Muscle layer of duodenum (tissue), 2 donors: ENCODE results near the gene CHAF1B.
"Not testable (repeated sequence)": the region's sequence is repeated elsewhere in the genome, so short reads cannot be mapped to it uniquely, and the experiment has no call there.

Experiments
- H3K27ac ChIP-seq: one replicate; pipeline ENCODE4 v1.7.0; 2013; ENCODE audit warnings: mild to moderate bottlenecking, low read length
- H3K27me3 ChIP-seq: one replicate; pipeline ENCODE4 v1.7.0; 2013; ENCODE audit warnings: low read depth, mild to moderate bottlenecking, control low read depth, low read length
- H3K36me3 ChIP-seq, 2 donors: one replicate each; pipeline ENCODE4 v1.7.0; 2013; ENCODE audit warnings: low read length in 2 of 2, control low read depth in 1 of 2, mild to moderate bottlenecking in 1 of 2; ENCODE audit not compliant: insufficient read depth in 2 of 2, control insufficient read depth in 1 of 2
- H3K4me1 ChIP-seq, 2 donors: one replicate each; pipeline ENCODE4 v1.7.0; 2013; ENCODE audit warnings: low read length in 2 of 2, mild to moderate bottlenecking in 2 of 2, control low read depth in 1 of 2, moderate library complexity in 1 of 2; ENCODE audit not compliant: insufficient read depth in 2 of 2, control insufficient read depth in 1 of 2
- H3K4me3 ChIP-seq, 2 donors: one replicate each; pipeline ENCODE4 v1.7.0; 2013; ENCODE audit warnings: low read length in 2 of 2, low read depth in 1 of 2, mild to moderate bottlenecking in 1 of 2
- H3K9me3 ChIP-seq, 2 donors: one replicate each; pipeline ENCODE4 v1.7.0; 2013; ENCODE audit warnings: low read length in 2 of 2, control low read depth in 1 of 2, mild to moderate bottlenecking in 1 of 2; ENCODE audit not compliant: control insufficient read depth in 1 of 2
- donor health status: healthy.

Gene CHAF1B

DNA sequence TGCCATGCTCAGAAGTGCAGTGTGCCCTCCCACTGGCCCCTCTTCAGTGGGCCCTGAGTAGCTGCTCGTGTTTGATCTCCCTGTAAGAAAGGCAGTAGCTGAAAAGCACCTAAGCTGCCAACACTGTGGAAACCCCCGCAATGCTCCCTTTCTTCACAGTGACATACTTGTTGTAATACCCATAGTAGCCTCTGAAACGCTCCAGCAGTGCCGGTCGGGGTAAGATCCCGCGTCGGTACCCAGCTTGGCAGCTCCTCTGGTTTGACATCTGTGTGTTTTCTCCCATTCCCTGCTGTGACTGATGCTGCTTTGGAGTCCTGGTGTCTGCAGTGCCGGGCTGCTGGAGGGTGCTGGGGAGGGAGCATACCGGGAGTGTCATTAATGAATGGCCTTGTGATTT is 3.6 kb downstream of the CHAF1B start:
- Histone ChIP-seq H3K27me3 (no peaks in the 10 kb centered on the region), H3K27ac (no peak overlapping the region), H3K36me3 (no peaks in the 10 kb centered on the region), H3K4me1 (peaks cover 0 to 4% of the 10 kb centered on the region in 2 donors), H3K4me3 (no peak overlapping the region), H3K9me3 (no peaks in the 10 kb centered on the region)

DNA sequence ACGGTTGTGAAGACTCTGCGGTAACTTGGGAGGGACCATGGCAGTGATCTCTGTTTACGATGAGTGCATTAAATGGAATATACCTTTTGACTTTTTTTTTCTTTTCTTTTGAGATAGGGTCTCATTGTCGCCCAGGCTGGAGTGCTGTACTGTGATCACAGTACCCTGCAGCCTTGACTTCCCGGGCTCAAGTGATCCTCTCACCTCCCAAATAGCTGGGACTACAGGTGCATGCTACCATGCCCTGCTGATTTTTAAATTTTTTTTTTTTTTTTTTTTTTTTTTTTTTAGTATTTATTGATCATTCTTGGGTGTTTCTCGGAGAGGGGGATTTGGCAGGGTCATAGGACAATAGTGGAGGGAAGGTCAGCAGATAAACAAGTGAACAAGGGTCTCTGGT is 6.5 kb downstream of the CHAF1B start:
- not testable (repeated sequence) for H3K27me3 ChIP-seq, H3K9me3 ChIP-seq, H3K4me1 ChIP-seq, H3K36me3 ChIP-seq, H3K4me3 ChIP-seq, H3K27ac ChIP-seq

DNA sequence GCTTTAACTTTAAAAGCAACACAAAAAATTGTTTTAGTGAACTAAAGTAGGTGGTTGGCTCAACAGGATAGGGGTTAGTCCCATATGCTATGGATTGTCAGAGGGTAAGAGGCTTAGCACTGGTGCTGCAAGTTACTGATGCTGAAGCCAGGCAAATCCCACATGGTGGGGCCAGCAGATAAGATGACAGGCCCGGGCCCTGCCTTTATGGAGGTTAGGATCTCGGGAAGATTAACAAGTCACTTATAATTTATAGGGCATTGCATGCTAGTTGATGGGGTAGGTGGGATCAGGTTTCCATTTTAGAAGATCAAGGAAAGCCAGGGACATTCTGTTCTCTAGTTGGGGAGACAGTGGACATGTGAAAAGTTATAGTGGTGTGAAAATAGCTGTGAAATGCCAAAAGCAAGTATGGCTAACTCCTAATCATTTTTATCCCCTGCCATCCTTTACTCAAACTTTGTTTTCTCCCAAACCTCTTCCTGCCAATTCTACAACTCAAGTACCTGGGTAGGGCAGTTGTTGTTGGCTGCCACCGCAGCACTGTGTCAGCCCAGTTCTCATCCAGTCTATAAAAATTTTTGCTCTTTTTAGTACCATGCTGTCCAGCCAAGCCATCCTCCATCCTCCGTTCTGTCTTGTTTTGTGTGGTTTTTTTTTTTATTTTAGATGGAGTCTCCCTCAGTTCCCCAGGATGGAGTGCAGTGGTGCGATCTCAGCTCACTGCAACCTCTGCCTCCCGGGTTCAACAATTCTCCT is 10.3 kb downstream of the CHAF1B start:
- no peaks in the 10 kb centered on the region for H3K36me3 ChIP-seq
- no peaks in the 10 kb centered on the region for H3K9me3 ChIP-seq
- no peak overlapping the region for H3K4me3 ChIP-seq
- H3K27ac ChIP-seq = no peak overlapping the region
- H3K27me3 ChIP-seq = no peaks in the 10 kb centered on the region
- H3K4me1 ChIP-seq = no peaks in the 10 kb centered on the region

DNA sequence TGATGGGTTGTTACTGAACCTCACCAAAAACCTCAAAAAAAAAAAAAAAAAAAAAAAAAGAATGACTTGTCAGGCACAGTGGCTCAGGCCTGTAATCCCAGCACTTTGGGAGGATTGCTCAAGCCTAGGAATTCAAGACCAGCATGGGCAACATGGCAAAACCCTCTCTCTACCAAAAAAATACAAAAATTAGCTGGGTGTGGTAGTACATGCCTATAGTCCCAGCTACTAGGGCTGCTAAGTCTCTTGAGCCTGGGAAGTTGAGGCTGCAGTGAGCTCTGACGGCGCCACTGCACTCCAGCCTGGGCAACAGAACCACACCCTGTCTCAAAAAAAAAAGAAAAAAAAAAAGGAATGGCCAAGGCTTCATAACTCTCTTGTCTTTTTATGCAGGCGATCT is 11.1 kb downstream of the CHAF1B start:
- no peak overlapping the region for H3K4me3 ChIP-seq
- H3K9me3 ChIP-seq = no peaks in the 10 kb centered on the region
- no peak overlapping the region for H3K27ac ChIP-seq
- no peaks in the 10 kb centered on the region for H3K27me3 ChIP-seq
- no peaks in the 10 kb centered on the region for H3K36me3 ChIP-seq
- H3K4me1 ChIP-seq = no peaks in the 10 kb centered on the region

DNA sequence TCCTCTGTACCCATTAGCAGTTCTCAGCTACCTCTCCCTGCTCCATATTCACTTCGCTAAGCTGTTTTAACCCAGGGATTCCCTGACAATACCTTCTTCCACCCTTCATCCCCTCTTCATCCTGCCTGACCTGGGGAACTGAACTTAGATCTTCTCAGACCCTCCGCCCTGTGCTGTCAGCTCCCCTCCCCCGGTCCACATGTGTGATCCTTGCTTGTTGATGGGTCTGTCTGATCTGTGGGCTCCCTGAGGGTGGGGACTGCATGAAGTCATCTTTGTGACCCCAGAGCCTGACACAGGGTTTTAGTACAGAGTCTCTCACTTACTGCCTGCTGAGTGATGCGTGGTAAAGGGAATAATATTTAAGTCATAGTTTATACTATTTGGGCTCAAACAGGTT is 11.8 kb downstream of the CHAF1B start:
- Histone ChIP-seq H3K36me3 (no peaks in the 10 kb centered on the region), H3K27me3 (no peaks in the 10 kb centered on the region), H3K4me1 (no peaks in the 10 kb centered on the region), H3K4me3 (no peak overlapping the region), H3K27ac (no peak overlapping the region), H3K9me3 (no peaks in the 10 kb centered on the region)

DNA sequence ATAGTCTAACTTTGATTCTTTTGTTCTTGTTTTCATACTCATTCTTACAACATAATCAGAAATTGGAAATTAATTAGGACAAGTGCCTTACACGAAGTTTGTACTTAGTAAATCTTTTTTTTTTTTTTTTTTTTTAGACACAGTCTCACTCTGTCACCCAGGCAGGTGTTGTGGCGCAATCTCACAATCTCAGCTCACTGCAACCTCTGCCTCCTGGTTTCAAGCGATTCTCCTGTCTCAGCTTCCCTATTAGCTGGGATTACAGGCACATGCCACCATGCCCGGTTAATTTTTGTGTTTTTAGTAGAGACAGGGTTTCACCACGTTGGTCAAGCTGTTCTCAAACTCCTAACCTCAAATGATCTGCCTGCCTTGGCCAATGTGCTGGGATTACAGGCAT is 12.4 kb downstream of the CHAF1B start:
- no peaks in the 10 kb centered on the region for H3K27me3 ChIP-seq
- no peaks in the 10 kb centered on the region for H3K9me3 ChIP-seq
- no peak overlapping the region for H3K4me3 ChIP-seq
- no peak overlapping the region for H3K27ac ChIP-seq
- H3K4me1 ChIP-seq = no peaks in the 10 kb centered on the region
- H3K36me3 ChIP-seq = no peaks in the 10 kb centered on the region

DNA sequence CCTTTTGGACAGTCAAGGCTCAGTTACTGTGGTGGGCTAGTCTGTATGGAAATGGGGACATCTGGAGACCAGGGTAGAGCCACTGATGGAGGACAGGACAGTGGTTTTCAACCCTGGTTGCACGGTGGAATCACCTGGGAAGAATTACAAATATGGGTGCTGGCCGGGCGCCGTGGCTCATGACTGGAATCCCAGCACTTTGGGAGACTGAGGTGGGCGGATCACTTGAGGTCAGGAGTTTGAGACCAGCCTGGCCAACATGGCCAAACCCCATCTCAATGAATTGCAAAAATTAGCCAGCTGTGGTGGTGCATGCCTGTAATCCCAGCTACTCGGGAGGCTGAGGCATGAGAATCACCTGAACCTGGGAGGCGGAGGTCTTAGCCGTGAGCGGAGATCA is 14.5 kb downstream of the CHAF1B start:
- H3K36me3 ChIP-seq, H3K4me1 ChIP-seq, H3K9me3 ChIP-seq: not testable (repeated sequence)

DNA sequence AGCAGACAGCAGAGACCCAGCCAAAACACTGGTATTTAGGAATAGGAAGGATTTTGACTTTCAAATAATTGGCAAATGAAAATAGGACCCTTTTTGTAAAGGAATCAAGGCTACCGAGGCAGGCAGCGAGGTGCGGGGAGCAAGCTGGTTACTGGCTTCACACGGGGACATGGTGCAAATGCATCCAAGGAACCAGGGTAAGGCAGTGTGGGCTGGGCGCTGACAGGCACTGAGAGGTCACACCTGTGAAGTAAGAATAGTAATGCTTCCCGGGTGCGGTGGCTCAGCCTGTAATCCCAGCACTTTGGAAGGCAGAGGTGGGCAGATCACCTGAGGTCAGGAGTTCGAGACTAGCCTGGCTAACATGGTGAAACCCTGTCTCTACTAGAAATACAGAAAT is 15.5 kb downstream of the CHAF1B start:
- H3K9me3 ChIP-seq = no peaks in the 10 kb centered on the region
- no peak overlapping the region for H3K27ac ChIP-seq
- no peak overlapping the region for H3K4me3 ChIP-seq
- no peaks in the 10 kb centered on the region for H3K27me3 ChIP-seq
- no peaks in the 10 kb centered on the region for H3K36me3 ChIP-seq
- H3K4me1 ChIP-seq = no peaks in the 10 kb centered on the region

More for the DNA sequence above, 14.5 kb downstream of the CHAF1B start:
- not testable (repeated sequence) for H3K27me3 ChIP-seq, H3K27ac ChIP-seq, H3K4me3 ChIP-seq

DNA sequence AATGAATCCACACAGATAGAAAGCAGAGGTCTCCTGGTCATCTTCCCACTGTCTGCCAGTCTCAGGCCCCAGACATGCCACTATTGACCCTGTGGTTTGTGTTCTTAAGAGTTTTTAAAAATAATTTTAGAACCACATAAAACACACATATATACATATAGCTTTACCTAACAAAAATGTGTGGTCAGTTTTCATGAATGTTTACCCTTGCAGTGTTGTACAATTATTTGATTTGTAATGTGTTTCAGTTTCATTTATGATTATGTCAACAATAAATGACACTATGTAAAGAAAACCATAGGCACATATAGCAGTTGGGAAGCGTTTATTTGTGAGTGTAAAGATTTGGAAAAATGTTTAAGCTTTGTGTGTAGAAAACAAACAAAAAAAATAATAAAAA is 17.1 kb downstream of the CHAF1B start:
- no peaks in the 10 kb centered on the region for H3K36me3 ChIP-seq
- H3K4me3 ChIP-seq = no peak overlapping the region
- no peaks in the 10 kb centered on the region for H3K4me1 ChIP-seq
- no peak overlapping the region for H3K27ac ChIP-seq
- H3K27me3 ChIP-seq = no peaks in the 10 kb centered on the region
- H3K9me3 ChIP-seq = no peaks in the 10 kb centered on the region

DNA sequence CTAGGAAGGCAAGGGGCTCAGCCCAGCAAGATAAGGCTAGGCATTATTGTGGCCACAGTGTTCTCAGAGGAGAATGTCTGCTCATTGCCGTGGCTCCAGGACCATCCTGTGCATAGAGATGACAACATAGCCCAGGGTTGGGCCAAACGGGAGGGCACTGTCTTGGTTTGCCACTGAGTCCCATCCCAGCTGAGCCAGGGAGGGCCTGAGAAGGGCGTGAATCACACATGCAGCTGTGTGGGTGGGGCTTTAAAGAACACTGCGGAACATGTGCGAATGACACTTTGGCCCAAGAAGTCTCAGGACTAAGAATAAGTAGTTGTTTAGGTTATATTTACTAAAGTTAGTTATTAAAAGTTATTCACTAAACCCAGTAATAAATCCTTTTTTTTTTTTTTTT is 18.5 kb downstream of the CHAF1B start:
- Histone ChIP-seq H3K27me3 (no peaks in the 10 kb centered on the region), H3K4me3 (no peak overlapping the region), H3K4me1 (no peaks in the 10 kb centered on the region), H3K27ac (no peak overlapping the region), H3K36me3 (no peaks in the 10 kb centered on the region), H3K9me3 (no peaks in the 10 kb centered on the region)

DNA sequence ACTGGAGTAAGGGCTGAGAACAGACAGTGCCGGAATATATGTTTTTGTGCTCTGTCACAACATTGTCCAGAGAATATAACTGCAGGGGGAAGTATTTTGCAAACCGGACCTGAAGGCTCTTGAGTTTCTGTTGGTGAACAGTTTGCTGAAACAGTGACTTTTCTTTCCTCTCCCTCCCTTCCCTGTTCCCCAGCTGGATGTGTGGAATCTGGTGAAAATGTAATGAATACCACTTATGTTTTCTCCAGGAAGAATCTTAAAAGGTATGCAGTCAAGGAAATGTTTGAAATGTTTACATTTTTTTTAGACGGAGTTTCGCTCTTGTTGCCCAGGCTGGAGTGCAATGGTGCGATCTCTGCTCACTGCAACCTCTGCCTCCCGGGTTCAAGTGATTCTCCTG is 23.4 kb downstream of the CHAF1B start:
- Histone ChIP-seq H3K27ac (no peak overlapping the region), H3K27me3 (no peaks in the 10 kb centered on the region), H3K4me1 (no peaks in the 10 kb centered on the region), H3K4me3 (no peak overlapping the region), H3K9me3 (no peaks in the 10 kb centered on the region), H3K36me3 (peaks cover 0 to 11% of the 10 kb centered on the region in 2 donors)

DNA sequence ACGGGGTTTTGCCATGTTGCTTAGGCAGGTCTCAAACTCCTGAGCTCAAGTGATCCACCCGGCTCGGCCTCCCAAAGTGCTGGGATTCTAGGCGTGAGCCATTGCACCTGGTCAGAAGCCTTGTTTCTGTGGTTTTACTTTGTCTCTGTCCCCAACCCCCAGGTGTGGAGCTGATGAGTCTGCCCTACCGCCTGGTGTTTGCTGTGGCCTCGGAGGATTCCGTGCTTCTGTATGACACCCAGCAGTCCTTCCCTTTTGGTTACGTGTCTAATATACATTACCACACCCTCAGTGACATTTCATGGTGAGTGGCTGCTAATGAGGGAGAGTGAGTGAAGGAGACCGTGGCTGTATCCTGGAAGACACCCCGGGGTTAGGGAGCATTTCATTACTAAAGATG is 26.1 kb downstream of the CHAF1B start:
- peaks cover 0 to 18% of the 10 kb centered on the region in 2 donors for H3K36me3 ChIP-seq
- no peak overlapping the region for H3K4me3 ChIP-seq

More for the DNA sequence above, 26.1 kb downstream of the CHAF1B start:
- H3K4me1 ChIP-seq = no peaks in the 10 kb centered on the region
- no peaks in the 10 kb centered on the region for H3K27me3 ChIP-seq
- H3K27ac ChIP-seq = no peak overlapping the region
- H3K9me3 ChIP-seq = no peaks in the 10 kb centered on the region
